PC-9 (cell line): ENCODE results near the gene VAV2.

Experiments
- CTCF ChIP-seq: fragments of 200-600 bp; sonication (generic); conservative IDR thresholded peaks from 2 replicates; pipeline ENCODE4 v1.6.1; 2017; ENCODE audit warnings: mixed run types, antibody characterized with exemption, mild to moderate bottlenecking, moderate library complexity
- EZH2 ChIP-seq: fragments of 200-600 bp; sonication (generic); IDR thresholded peaks from 2 replicates; pipeline ENCODE4 v1.8.0; 2017; ENCODE audit warnings: antibody characterized with exemption, low read depth

- TF ChIP-seq CTCF, result no peak
- no peak for TF ChIP-seq EZH2
These were observed 101.5 kb downstream of the VAV2 start for GRCh38 chr9:133890583-133890982.
